Neutrophil (primary cell): Measurements from ENCODE around the gene BMF.

ENCODE experiments used
- H3K27ac ChIP-seq: fragments of 200-600 bp; sonication (generic); 2 replicates; pipeline ENCODE4 v1.5.1; 2016; ENCODE audit warnings: mild to moderate bottlenecking, moderate library complexity
- H3K27me3 ChIP-seq: fragments of 200-600 bp; sonication (generic); 2 replicates; pipeline ENCODE4 v1.6.0; 2016; ENCODE audit warnings: mild to moderate bottlenecking
- H3K36me3 ChIP-seq: fragments of 200-600 bp; sonication (generic); 2 replicates; pipeline ENCODE4 v1.5.1; 2017
- H3K4me1 ChIP-seq, 2 experiments: fragments of 200-600 bp in 1 of 2; sonication (generic) in 1 of 2; 1 replicate in 1 of 2; 2 replicates in 1 of 2; pipeline versions ENCODE4 v1.5.1 to v1.6.1; 2013 to 2016; ENCODE audit warnings: low read depth in 1 of 2, low read length in 1 of 2, mild to moderate bottlenecking in 1 of 2, moderate library complexity in 1 of 2; ENCODE audit not compliant: control insufficient read depth in 1 of 2, insufficient read depth in 1 of 2
- H3K4me3 ChIP-seq, 2 experiments: fragments of 200-600 bp in 1 of 2; sonication (generic) in 1 of 2; 1 replicate in 1 of 2; 2 replicates in 1 of 2; pipeline ENCODE4 v1.5.1; 2013 to 2016; ENCODE audit warnings: low read depth in 1 of 2, low read length in 1 of 2, mild to moderate bottlenecking in 1 of 2, moderate library complexity in 1 of 2
- H3K9me3 ChIP-seq: fragments of 200-600 bp; sonication (generic); 2 replicates; pipeline ENCODE4 v1.5.1; 2016
- CTCF ChIP-seq: fragments of 200-600 bp; sonication (generic); IDR thresholded peaks from 2 replicates; pipeline ENCODE4 v1.5.1; 2016; ENCODE audit warnings: antibody characterized with exemption

Gene BMF

GRCh38 chr15:40070608-40071218 lies 38.0 kb downstream of the BMF start:
- Histone ChIP-seq H3K9me3 (no peaks in the 10 kb centered on the region), H3K4me1 (peaks cover 8 to 10% of the 10 kb centered on the region in 2 experiments), H3K4me3 (no peak overlapping the region), H3K36me3 (no peaks in the 10 kb centered on the region), H3K27me3 (no peaks in the 10 kb centered on the region), H3K27ac (no peak overlapping the region)
- no peak for TF ChIP-seq CTCF

- H3K27ac ChIP-seq: no peak overlapping the region
- H3K27me3 ChIP-seq: no peaks in the 10 kb centered on the region
- no peaks in the 10 kb centered on the region for H3K9me3 ChIP-seq
- TF ChIP-seq CTCF: no peak
- H3K4me3 ChIP-seq: no peak overlapping the region
- H3K4me1 ChIP-seq: peaks cover 2 to 6% of the 10 kb centered on the region in 2 experiments
- no peaks in the 10 kb centered on the region for H3K36me3 ChIP-seq
Observed at GRCh38 chr15:40070166-40070557, 38.5 kb downstream of the BMF start.

GRCh38 chr15:40069178-40070165 lies 39.2 kb downstream of the BMF start:
- no peak for TF ChIP-seq CTCF
- Histone ChIP-seq H3K27me3 (no peaks in the 10 kb centered on the region), H3K9me3 (no peaks in the 10 kb centered on the region), H3K27ac (no peak overlapping the region), H3K36me3 (no peaks in the 10 kb centered on the region), H3K4me1 (peaks cover 0 to 4% of the 10 kb centered on the region in 2 experiments), H3K4me3 (no peak overlapping the region)

GRCh38 chr15:40067921-40068624 lies 40.6 kb downstream of the BMF start:
- Histone ChIP-seq H3K27me3 (no peaks in the 10 kb centered on the region), H3K4me1 (no peaks in the 10 kb centered on the region), H3K9me3 (no peaks in the 10 kb centered on the region), H3K27ac (no peak overlapping the region), H3K36me3 (no peaks in the 10 kb centered on the region), H3K4me3 (no peak overlapping the region)
- TF ChIP-seq CTCF: no peak

- H3K4me3 ChIP-seq: no peak overlapping the region
- H3K27me3 ChIP-seq: no peaks in the 10 kb centered on the region
- TF ChIP-seq CTCF: no peak
- no peaks in the 10 kb centered on the region for H3K4me1 ChIP-seq
- no peaks in the 10 kb centered on the region for H3K36me3 ChIP-seq
- H3K9me3 ChIP-seq: no peaks in the 10 kb centered on the region
- H3K27ac ChIP-seq: no peak overlapping the region
Observed at GRCh38 chr15:40066589-40066988, 42.1 kb downstream of the BMF start.
